ENCODE results near the gene ZNF865.

GRCh38 chr19:55643003-55643886, 37.8 kb downstream of the ZNF865 start, which contains the start of gene ZNF581:
- TF ChIP-seq CTCF (optimal IDR thresholded peaks at IDR 0.05 in 1 of 3, IDR thresholded peaks at IDR 0.05 in 1 of 3, conservative IDR thresholded peaks at IDR 0.05 in 1 of 3; ENCODE audit: extremely low read depth in 1 of 3, insufficient read depth in 2 of 3, low read length in 3 of 3) (no peak), EZH2 (IDR thresholded peaks at IDR 0.05; ENCODE audit: low read length) (no peak)
